HepG2 (cell line): ENCODE data around the gene NOC2L. TPM values are rescaled to one million over a fixed set of nuclear protein-coding genes. Genes with fewer than 3 reads are reported as not detected.

Source experiments
- EHMT2 ChIP-seq: fragments of 200-600 bp; sonication (generic); IDR thresholded peaks from 2 replicates; pipeline ENCODE4 v1.7.0; 2017; ENCODE audit warnings: antibody characterized with exemption, low read depth, low read length, borderline replicate concordance
- GABPB1 ChIP-seq: IDR thresholded peaks from 2 replicates; pipeline ENCODE4 v1.6.1; 2016; ENCODE audit warnings: mild to moderate bottlenecking, missing genetic modification reagents, moderate library complexity, missing compliant biosample characterization
- IRX3 ChIP-seq: sonication (generic); formaldehyde crosslinking; IDR thresholded peaks from 2 replicates; pipeline ENCODE4 v1.8.1; 2023; ENCODE audit warnings: mild to moderate bottlenecking, low read depth, missing genetic modification reagents, borderline replicate concordance
- KDM5B ChIP-seq: sonication (generic); formaldehyde crosslinking; IDR thresholded peaks from 2 replicates; pipeline ENCODE4 v1.4.0; 2020; ENCODE audit warnings: missing genetic modification reagents, mild to moderate bottlenecking, borderline replicate concordance
- ONECUT2 ChIP-seq: sonication (generic); formaldehyde crosslinking; IDR thresholded peaks from 2 replicates; pipeline ENCODE4 v1.4.0; 2020; ENCODE audit warnings: missing genetic modification reagents
- PAF1 ChIP-seq: IDR thresholded peaks from 2 replicates; pipeline ENCODE4 v1.6.1; 2016; ENCODE audit warnings: missing genetic modification reagents, missing compliant biosample characterization
- PAX8 ChIP-seq: sonication (generic); formaldehyde crosslinking; IDR thresholded peaks from 2 replicates; pipeline ENCODE4 v1.8.0; 2022; ENCODE audit warnings: mild to moderate bottlenecking, missing genetic modification reagents, borderline replicate concordance
- PHF20 ChIP-seq: sonication (generic); formaldehyde crosslinking; IDR thresholded peaks from 2 replicates; pipeline ENCODE4 v1.5.0; 2020; ENCODE audit warnings: mild to moderate bottlenecking, missing genetic modification reagents
- WIZ ChIP-seq: sonication (generic); formaldehyde crosslinking; IDR thresholded peaks from 2 replicates; pipeline ENCODE4 v1.5.1; 2020; ENCODE audit warnings: mild to moderate bottlenecking, missing genetic modification reagents
- ZNF180 ChIP-seq: sonication (generic); formaldehyde crosslinking; IDR thresholded peaks from 2 replicates; pipeline ENCODE4 v1.4.0; 2020; ENCODE audit warnings: low read depth, missing genetic modification reagents, borderline replicate concordance
- ZNF292 ChIP-seq: sonication (generic); formaldehyde crosslinking; IDR thresholded peaks from 2 replicates; pipeline ENCODE4 v1.8.1; 2022; ENCODE audit warnings: mild to moderate bottlenecking, low read depth, missing genetic modification reagents, borderline replicate concordance
- ZNF30 ChIP-seq: sonication (generic); formaldehyde crosslinking; IDR thresholded peaks from 2 replicates; pipeline ENCODE4 v1.5.0; 2020; ENCODE audit warnings: mild to moderate bottlenecking, missing genetic modification reagents
- polyA plus RNA-seq, 8 experiments: library from polyadenylated mRNA; depleted of rRNA in 3 of 8; stranded (reverse) in 7 of 8; unstranded in 1 of 8; fragments of >200 nt; fragmentation: Illumina TruSeq in 4 of 8; extraction: Trizol in 4 of 8; gene quantifications; 2 replicates each; pipeline versions ENCODE4 v1.2.1 to v1.2.3, GENCODE V29; 2011 to 2016; ENCODE audit warnings: low read depth in 4 of 8, missing spikeins in 1 of 8, mixed read lengths in 1 of 8; ENCODE audit not compliant: insufficient read depth in 1 of 8
- total RNA-seq, 5 experiments: library from RNA; depleted of rRNA; stranded (reverse); fragments of >200 nt; fragmentation: Illumina TruSeq; extraction: Trizol; gene quantifications; 2 replicates each; pipeline ENCODE4 v1.2.3, GENCODE V29; 2016; ENCODE audit warnings: low read depth in 1 of 5
- TF ChIP-seq, protein P1 (sequence below): sonication (generic); formaldehyde crosslinking; IDR thresholded peaks from 2 replicates; pipeline ENCODE4 v1.5.0; 2020; ENCODE audit warnings: missing genetic modification reagents, mild to moderate bottlenecking, borderline replicate concordance
- TF ChIP-seq, protein P2 (sequence below): sonication (generic); formaldehyde crosslinking; IDR thresholded peaks from 2 replicates; pipeline ENCODE4 v1.5.0; 2020; ENCODE audit warnings: missing genetic modification reagents
- TF ChIP-seq, protein P3 (sequence below): fragments of 450-650 bp; IDR thresholded peaks from 2 replicates; pipeline ENCODE4 v1.6.1; 2016
- TF ChIP-seq, protein P4 (sequence below): sonication (generic); formaldehyde crosslinking; IDR thresholded peaks from 2 replicates; pipeline ENCODE4 v1.4.0; 2020; ENCODE audit warnings: missing genetic modification reagents
- TF ChIP-seq, protein P5 (sequence below): sonication (generic); formaldehyde crosslinking; IDR thresholded peaks from 2 replicates; pipeline ENCODE4 v1.8.0; 2022; ENCODE audit warnings: missing genetic modification reagents, mild to moderate bottlenecking, borderline replicate concordance
- TF ChIP-seq, protein P6 (sequence below): sonication (generic); formaldehyde crosslinking; IDR thresholded peaks from 2 replicates; pipeline ENCODE4 v1.5.0; 2020; ENCODE audit warnings: mild to moderate bottlenecking, missing genetic modification reagents, borderline replicate concordance

Gene NOC2L
- total and polyA plus RNA-seq, 2 of the 13 experiments (the other 11 are each of a cell fraction or from before 2014, with no cell fraction given) = 32.0 to 103 TPM

DNA sequence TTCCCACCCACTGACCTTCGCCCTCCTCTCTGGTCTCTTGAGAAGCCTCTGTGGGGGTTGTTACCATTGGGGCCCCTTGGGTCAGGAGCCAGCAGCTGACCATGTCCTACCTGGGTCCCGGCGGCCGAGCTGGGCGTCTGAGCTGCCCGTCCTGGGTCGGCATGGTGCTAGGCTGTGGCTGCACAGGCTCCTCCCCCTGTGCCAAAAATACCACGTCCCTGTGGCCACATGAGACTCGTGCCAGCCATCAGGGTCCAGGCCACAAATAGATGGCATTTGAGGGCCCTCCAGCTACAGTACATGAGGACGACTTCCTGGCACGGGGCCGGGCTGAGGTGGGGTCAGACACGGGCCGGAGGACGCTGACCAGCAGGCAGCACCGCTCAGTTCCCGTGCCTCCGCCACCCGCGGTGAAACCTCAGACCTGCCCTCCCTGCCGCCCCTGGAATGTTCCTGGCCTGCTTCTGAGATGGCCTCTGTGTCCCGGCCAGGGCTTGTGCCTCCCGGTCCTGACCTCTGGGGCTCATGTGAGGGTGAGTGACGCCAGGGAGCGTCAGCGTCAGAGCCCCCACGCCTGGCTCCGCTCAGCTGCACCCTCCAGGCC lies 23.0 kb upstream of the NOC2L start, which contains the start of gene PERM1 (continued):
- TF ChIP-seq IRX3 (CRISPR knock-in tag) (no peak), EHMT2 (no peak), PAF1 (CRISPR knock-in tag) (no peak), ZNF180 (no peak), PHF20 (no peak), WIZ (CRISPR knock-in tag) (no peak), GABPB1 (CRISPR knock-in tag) (no peak; the same call in 1 of the 2 replicates), ONECUT2 (CRISPR knock-in tag) (no peak), KDM5B (CRISPR knock-in tag) (no peak), PAX8 (no peak), ZNF292 (no peak), ZNF30 (CRISPR knock-in tag) (0 out of 2 replicates have a peak, but pooled peaks have one; percentile 36)
- TF ChIP-seq, protein P1, sequence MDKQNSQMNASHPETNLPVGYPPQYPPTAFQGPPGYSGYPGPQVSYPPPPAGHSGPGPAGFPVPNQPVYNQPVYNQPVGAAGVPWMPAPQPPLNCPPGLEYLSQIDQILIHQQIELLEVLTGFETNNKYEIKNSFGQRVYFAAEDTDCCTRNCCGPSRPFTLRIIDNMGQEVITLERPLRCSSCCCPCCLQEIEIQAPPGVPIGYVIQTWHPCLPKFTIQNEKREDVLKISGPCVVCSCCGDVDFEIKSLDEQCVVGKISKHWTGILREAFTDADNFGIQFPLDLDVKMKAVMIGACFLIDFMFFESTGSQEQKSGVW (CRISPR knock-in tag) = no peak
- TF ChIP-seq, protein P2, sequence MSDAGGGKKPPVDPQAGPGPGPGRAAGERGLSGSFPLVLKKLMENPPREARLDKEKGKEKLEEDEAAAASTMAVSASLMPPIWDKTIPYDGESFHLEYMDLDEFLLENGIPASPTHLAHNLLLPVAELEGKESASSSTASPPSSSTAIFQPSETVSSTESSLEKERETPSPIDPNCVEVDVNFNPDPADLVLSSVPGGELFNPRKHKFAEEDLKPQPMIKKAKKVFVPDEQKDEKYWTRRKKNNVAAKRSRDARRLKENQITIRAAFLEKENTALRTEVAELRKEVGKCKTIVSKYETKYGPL (CRISPR knock-in tag) = no peak
- TF ChIP-seq, protein P3, sequence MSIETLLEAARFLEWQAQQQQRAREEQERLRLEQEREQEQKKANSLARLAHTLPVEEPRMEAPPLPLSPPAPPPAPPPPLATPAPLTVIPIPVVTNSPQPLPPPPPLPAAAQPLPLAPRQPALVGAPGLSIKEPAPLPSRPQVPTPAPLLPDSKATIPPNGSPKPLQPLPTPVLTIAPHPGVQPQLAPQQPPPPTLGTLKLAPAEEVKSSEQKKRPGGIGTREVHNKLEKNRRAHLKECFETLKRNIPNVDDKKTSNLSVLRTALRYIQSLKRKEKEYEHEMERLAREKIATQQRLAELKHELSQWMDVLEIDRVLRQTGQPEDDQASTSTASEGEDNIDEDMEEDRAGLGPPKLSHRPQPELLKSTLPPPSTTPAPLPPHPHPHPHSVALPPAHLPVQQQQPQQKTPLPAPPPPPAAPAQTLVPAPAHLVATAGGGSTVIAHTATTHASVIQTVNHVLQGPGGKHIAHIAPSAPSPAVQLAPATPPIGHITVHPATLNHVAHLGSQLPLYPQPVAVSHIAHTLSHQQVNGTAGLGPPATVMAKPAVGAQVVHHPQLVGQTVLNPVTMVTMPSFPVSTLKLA = no peak
- TF ChIP-seq, protein P4, sequence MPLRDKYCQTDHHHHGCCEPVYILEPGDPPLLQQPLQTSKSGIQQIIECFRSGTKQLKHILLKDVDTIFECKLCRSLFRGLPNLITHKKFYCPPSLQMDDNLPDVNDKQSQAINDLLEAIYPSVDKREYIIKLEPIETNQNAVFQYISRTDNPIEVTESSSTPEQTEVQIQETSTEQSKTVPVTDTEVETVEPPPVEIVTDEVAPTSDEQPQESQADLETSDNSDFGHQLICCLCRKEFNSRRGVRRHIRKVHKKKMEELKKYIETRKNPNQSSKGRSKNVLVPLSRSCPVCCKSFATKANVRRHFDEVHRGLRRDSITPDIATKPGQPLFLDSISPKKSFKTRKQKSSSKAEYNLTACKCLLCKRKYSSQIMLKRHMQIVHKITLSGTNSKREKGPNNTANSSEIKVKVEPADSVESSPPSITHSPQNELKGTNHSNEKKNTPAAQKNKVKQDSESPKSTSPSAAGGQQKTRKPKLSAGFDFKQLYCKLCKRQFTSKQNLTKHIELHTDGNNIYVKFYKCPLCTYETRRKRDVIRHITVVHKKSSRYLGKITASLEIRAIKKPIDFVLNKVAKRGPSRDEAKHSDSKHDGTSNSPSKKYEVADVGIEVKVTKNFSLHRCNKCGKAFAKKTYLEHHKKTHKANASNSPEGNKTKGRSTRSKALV (CRISPR knock-in tag) = no peak
- TF ChIP-seq, protein P5, sequence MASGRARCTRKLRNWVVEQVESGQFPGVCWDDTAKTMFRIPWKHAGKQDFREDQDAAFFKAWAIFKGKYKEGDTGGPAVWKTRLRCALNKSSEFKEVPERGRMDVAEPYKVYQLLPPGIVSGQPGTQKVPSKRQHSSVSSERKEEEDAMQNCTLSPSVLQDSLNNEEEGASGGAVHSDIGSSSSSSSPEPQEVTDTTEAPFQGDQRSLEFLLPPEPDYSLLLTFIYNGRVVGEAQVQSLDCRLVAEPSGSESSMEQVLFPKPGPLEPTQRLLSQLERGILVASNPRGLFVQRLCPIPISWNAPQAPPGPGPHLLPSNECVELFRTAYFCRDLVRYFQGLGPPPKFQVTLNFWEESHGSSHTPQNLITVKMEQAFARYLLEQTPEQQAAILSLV = 0 out of 2 replicates have a peak, but pooled peaks have one; percentile 52
- TF ChIP-seq, protein P6, sequence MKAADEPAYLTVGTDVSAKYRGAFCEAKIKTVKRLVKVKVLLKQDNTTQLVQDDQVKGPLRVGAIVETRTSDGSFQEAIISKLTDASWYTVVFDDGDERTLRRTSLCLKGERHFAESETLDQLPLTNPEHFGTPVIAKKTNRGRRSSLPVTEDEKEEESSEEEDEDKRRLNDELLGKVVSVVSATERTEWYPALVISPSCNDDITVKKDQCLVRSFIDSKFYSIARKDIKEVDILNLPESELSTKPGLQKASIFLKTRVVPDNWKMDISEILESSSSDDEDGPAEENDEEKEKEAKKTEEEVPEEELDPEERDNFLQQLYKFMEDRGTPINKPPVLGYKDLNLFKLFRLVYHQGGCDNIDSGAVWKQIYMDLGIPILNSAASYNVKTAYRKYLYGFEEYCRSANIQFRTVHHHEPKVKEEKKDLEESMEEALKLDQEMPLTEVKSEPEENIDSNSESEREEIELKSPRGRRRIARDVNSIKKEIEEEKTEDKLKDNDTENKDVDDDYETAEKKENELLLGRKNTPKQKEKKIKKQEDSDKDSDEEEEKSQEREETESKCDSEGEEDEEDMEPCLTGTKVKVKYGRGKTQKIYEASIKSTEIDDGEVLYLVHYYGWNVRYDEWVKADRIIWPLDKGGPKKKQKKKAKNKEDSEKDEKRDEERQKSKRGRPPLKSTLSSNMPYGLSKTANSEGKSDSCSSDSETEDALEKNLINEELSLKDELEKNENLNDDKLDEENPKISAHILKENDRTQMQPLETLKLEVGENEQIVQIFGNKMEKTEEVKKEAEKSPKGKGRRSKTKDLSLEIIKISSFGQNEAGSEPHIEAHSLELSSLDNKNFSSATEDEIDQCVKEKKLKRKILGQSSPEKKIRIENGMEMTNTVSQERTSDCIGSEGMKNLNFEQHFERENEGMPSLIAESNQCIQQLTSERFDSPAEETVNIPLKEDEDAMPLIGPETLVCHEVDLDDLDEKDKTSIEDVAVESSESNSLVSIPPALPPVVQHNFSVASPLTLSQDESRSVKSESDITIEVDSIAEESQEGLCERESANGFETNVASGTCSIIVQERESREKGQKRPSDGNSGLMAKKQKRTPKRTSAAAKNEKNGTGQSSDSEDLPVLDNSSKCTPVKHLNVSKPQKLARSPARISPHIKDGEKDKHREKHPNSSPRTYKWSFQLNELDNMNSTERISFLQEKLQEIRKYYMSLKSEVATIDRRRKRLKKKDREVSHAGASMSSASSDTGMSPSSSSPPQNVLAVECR (CRISPR knock-in tag) = no peak
